DMS153 treated with DMSO at 0.1 percent for 48 hours (cell line): ENCODE data around the gene NCAPD2.
A peak's percentile ranks its signal among the peaks of the same experiment; 100 is the strongest.
"Not testable (repeated sequence)": the region's sequence is repeated elsewhere in the genome, so short reads cannot be mapped to it uniquely, and the experiment has no call there.

Source experiments
- DNase-seq: peaks from one replicate; lab custom pipeline; 2025; ENCODE audit not compliant: unreplicated experiment; lab: John Stamatoyannopoulos, UW

NCAPD2 gene

GRCh38 chr12:6462234-6462995, 31.5 kb upstream of the NCAPD2 start:
- no peak for DNase-seq

- DNase-seq = no peak
Measured at GRCh38 chr12:6463216-6463615, 30.7 kb upstream of the NCAPD2 start.

GRCh38 chr12:6463858-6464257, 30.0 kb upstream of the NCAPD2 start:
- DNase-seq = no peak

- DNase-seq = no peak
Measured at GRCh38 chr12:6464531-6464930, 29.4 kb upstream of the NCAPD2 start.

GRCh38 chr12:6465467-6466183, 28.3 kb upstream of the NCAPD2 start:
- peak; percentile 56 for DNase-seq

- DNase-seq = no peak
Measured at GRCh38 chr12:6466184-6466573, 27.7 kb upstream of the NCAPD2 start.

GRCh38 chr12:6466751-6467150, 27.2 kb upstream of the NCAPD2 start:
- not testable (repeated sequence) for DNase-seq

- DNase-seq = not testable (repeated sequence)
Measured at GRCh38 chr12:6467571-6468282, 26.2 kb upstream of the NCAPD2 start.

- no peak for DNase-seq
Measured at GRCh38 chr12:6468283-6468575, 25.7 kb upstream of the NCAPD2 start.

GRCh38 chr12:6469092-6469491, 24.8 kb upstream of the NCAPD2 start:
- DNase-seq = no peak

- DNase-seq = no peak
Measured at GRCh38 chr12:6469609-6470374, 24.1 kb upstream of the NCAPD2 start.

GRCh38 chr12:6470375-6471163, 23.3 kb upstream of the NCAPD2 start, which contains the start of gene VAMP1:
VAMP1 (minus strand) TSS chr12:6470677; CDS start chr12:6470531, 146 bp downstream.
- peak; percentile 99 for DNase-seq

GRCh38 chr12:6471989-6472360, 21.9 kb upstream of the NCAPD2 start:
- no peak for DNase-seq

- DNase-seq = no peak
Measured at GRCh38 chr12:6472491-6472890, 21.4 kb upstream of the NCAPD2 start.

GRCh38 chr12:6475233-6475975, 18.5 kb upstream of the NCAPD2 start:
- DNase-seq = not testable (repeated sequence)

- DNase-seq = no peak
Measured at GRCh38 chr12:6476489-6476888, 17.4 kb upstream of the NCAPD2 start.

GRCh38 chr12:6477601-6478377, 16.1 kb upstream of the NCAPD2 start:
- DNase-seq = not testable (repeated sequence)

- no peak for DNase-seq
Measured at GRCh38 chr12:6478416-6478815, 15.5 kb upstream of the NCAPD2 start.

GRCh38 chr12:6488240-6488639, 5.7 kb upstream of the NCAPD2 start:
- no peak for DNase-seq
